MM.1S (cell line): ENCODE data around the gene TMEM126B.

Source experiments
- CTCF ChIP-seq: fragments of 300-600 bp; sonication (generic); IDR thresholded peaks from 2 replicates; pipeline ENCODE4 v1.5.1; 2016; ENCODE audit warnings: antibody characterized with exemption, low read length, mixed read lengths
- EZH2 ChIP-seq: fragments of 300-600 bp; sonication (generic); optimal IDR thresholded peaks from 2 replicates; pipeline ENCODE3; 2017; ENCODE audit warnings: low read depth, mild to moderate bottlenecking, antibody characterized with exemption, low read length, mixed read lengths
- EZH2phosphoT487 ChIP-seq: fragments of 300-600 bp; sonication (generic); IDR thresholded peaks from 2 replicates; pipeline ENCODE4 v1.6.1; 2018; ENCODE audit warnings: antibody characterized with exemption, low read length

GRCh38 chr11:85643191-85643614, 14.8 kb downstream of the TMEM126B start:
- TF ChIP-seq EZH2 (no peak), CTCF (no peak), EZH2phosphoT487 (no peak)
